Fibroblast of skin of abdomen (primary cell): Measurements from ENCODE around the gene CTBP2.
A peak's percentile ranks its signal among the peaks of the same experiment; 100 is the strongest.

Source experiments
- DNase-seq: peaks from one replicate; pipeline ENCODE4 v3.0.0-alpha.2; 2013

CTBP2 gene

DNA sequence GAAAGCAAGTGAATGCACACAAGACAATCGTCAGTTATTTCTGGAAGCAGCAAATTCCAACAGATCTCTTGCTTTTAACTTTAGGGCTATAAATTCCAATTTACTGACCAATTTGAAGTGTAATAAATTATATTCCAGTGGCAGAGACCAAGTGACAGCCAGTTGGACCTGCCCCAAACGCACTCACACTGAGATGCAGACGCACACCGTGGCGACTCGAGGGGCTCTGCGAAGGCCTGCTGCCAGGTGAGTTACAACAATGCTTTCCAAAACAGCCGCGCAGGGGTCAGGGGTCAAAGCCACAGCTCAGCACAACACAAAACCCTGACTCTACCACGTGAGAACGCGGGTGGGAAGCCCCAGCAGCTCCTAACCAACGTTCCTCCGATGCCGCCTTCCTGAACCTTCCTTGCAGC is 121.0 kb downstream of the CTBP2 start:
- DNase-seq, result peak; percentile 38

GRCh38 chr10:125038637-125039036 is 121.7 kb downstream of the CTBP2 start:
- DNase-seq, result no peak

DNA sequence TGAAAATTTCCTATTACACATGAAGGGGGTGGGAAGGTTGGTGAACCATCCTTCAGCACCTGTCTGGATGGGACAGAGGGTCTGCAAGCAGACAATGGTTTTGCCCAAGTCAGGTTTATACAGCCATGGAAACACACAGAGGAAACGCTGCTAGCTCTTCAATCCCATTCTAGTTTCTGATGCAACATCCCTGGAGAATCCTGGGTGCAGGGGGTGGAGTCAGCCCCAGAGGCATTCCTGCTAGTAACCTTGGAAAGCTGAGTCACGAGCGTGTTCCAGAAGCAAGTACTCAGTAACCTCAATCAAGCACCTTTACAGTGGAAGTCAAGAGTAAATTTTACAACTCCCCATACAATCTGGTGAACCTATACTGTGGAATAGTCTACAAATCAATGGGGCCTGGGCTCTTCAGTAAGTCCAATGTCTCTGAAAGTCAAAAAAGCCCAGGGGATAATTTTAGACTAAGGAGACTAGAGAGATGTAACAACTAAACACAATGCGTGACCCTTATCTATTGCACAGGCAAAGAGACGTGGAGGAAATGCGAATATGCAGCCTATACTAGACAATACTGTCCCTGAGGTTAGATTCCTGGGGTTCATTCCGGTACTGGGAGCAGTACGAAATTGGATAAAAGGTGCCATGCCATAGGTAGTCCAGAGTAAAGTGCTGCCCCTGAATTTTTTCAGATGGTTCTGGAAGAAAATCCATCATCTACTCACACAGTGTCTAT is 123.1 kb downstream of the CTBP2 start:
- peak; percentile 79 for DNase-seq

DNA sequence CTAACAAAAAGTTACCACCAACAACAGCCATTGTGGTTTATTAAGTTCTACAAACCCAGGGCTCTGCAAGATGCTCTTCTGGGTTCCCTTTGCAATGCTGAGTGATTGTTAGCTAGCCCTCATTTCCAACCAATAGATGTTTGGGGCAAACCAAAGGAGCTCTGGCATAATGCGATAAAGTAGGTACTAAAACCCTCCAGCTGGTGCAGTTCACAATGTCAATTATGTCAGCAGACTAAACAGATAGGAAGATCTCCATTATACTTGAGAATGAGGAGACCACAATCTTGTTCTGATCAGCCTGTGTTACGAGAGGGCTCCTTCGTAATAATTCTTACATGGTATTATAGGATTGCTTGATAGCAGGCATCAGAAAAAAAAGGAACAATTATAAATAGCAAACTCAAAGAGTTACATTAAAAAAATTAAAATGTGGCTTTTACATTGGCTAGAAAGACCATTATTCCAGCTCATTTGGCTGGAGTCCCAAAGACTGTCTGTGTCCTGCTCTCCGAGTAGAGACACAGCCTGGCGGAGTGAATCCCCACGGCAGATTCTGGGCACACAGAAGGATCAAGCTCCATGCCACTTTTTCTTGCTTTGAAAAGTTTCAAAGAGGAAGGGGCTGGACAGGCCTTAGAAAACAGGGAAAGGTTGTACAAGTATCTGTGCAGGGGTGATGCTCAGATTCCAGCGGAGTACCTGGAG is 124.6 kb downstream of the CTBP2 start:
- no peak for DNase-seq

GRCh38 chr10:125035136-125035535 is 125.2 kb downstream of the CTBP2 start:
- peak; percentile 93 for DNase-seq

GRCh38 chr10:125034675-125035074 is 125.7 kb downstream of the CTBP2 start:
- no peak for DNase-seq

DNA sequence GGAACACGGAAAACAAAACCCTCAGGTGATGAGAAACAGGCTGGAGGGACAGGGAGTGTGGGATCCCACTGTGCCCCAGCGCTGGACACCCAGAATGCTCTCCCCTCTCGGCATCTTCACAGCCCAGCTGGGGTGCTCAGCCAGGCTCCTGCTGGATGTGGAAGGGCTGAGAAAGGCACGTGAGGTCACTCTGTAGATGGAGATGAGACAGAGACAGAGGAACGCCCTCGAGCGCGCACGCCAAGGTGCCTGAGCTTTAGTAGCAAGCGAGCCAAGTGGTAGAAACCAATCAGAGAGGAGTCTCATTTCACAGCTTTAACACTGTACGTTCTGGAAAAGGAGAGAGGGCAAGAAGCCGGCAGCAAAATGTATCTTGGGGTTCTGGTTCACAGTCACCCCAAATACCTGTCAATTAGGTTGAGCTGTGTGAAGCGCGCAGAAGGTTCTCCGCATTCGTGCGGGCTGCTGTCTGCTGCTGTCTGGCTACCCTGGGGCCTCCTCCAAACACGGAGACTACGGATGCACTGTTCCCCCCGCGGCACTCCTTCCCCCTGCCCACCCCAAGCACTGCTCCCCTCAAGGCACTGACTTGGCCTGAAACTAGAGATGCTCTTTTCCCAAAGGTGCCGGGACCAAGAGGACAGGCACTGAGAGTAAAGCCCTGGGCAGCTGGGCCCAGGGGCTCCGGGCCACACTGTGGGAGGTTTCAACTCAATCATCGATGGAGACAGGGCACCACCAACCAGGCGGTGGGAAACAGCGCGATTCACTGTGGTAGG is 127.0 kb downstream of the CTBP2 start:
- no peak for DNase-seq

DNA sequence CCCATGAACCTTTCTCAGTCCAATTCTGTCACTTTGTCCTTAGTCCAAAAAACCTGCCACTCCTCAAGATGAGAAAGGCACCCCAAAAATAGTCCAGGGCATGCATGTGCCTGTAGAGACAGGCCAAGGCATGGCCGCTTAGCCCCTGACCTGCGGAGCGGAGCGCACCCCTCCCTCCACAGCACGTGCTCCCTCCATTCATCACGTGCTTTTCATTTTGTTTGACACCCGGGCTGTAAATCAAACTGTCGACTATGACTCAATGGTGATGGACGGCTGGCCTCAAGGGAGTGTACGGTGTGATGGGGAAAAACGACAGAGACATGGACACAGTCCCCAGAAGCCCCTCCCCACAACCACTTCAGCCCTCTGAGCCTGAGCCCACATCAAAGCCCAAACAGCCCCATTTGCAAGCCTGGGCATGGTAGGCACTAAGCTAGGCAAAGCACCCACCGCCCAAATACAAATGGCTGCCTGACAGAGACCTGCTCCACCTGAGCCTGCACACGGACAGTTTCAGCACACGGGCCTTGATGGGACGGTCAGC is 127.8 kb downstream of the CTBP2 start:
- no peak for DNase-seq

DNA sequence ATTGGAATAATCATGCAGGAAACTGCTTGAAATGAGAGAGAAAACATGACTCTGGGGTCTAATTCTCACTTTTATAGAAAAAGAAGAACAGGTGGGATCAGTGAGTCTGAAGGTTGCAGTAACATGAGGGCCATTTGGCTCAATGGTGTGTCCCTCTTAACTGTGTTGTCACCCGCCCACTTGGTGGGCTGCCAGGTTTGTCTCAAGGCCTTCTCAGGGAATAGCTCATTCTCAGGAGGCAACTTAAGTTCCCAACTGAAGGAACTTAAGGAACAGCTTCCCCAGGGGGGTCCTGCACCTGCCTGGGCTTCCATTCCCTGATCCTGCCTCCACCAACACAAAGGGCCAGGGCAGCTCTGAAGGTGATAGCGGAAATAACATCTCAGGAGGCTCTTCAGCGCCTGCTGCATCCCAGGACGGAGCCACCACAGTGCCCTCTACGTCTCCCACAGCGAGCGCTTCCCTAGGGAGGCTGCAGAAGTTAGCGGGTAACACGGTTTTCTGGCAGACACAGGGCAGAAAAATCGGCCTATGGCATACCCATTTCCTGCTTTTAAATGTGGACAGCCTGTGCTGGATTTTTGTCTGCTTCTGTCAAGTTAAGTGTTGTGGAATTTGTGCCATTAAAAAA is 129.7 kb downstream of the CTBP2 start:
- DNase-seq, result no peak

DNA sequence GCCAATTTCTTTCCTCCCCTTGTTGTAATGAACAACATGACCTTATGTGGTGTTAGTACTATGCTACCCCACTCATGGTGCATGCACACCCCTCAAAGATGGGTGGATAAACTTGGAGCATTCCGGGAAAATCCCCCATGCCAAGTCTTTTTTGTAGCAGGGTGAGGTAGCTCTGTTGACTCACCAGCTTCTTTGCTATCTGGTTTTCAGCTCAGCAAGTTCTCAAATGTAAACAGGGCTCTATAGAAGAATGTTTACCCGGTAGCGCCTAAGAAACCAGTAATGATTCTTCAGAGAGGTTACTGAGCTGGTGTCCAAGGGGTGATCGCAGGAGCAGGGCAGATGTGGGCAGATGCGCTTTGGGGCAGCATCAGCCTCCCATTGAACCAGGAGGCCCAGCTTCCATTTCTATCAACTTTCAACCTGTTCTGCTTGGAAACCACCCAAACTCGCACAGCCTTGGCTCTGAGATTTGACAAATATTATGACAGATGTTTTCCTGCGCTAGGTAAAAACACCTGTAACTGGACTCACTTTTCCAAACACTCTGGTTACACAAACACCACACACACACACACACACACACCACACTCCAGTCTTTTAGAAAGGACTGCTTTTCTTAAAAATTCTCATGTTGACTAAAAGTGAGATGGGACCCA is 130.7 kb downstream of the CTBP2 start:
- DNase-seq, result no peak

- peak; percentile 48 for DNase-seq
Observed at GRCh38 chr10:125027871-125028869, 132.2 kb downstream of the CTBP2 start.

DNA sequence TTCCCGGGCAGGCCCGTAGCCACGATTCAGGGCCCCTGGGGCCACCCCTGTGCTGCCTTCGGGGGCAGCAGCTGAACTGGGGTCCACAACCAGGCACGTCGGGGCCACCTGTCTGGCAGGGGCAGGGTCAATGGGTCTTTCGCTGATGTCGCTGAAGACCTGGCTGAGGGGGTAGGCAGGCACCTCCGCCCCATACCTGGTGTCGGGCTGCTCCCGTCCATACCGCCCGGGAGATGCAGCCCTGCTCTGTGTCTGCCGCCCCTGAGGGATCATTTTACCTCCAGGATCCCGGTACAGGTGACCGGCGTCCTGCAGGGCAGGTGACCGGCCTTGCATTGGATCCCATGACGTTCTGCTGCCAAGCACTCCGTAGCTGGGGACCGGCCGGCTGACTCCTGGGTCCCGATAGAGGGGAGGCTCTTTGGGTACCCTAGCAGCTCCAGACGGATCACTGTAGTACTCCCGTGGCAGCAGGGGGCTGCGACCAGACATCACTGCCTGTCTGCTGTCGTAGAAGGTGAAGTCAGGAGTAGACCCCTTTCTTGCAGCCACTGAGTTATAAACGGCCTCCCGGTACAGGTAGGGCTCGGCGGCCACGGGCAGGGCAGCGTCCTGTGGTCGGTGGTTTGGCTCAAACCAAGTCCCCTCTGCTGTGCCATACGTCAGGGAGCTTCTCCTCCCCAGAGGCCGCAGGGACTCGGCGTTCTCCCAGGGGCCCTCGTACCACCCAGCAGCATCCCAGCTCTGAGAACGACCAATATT is 133.2 kb downstream of the CTBP2 start:
- DNase-seq, result no peak

- DNase-seq, result no peak
Observed at GRCh38 chr10:125026036-125026931, 134.1 kb downstream of the CTBP2 start.

- DNase-seq, result peak; percentile 39
Observed at GRCh38 chr10:125025341-125025740, 135.0 kb downstream of the CTBP2 start.

DNA sequence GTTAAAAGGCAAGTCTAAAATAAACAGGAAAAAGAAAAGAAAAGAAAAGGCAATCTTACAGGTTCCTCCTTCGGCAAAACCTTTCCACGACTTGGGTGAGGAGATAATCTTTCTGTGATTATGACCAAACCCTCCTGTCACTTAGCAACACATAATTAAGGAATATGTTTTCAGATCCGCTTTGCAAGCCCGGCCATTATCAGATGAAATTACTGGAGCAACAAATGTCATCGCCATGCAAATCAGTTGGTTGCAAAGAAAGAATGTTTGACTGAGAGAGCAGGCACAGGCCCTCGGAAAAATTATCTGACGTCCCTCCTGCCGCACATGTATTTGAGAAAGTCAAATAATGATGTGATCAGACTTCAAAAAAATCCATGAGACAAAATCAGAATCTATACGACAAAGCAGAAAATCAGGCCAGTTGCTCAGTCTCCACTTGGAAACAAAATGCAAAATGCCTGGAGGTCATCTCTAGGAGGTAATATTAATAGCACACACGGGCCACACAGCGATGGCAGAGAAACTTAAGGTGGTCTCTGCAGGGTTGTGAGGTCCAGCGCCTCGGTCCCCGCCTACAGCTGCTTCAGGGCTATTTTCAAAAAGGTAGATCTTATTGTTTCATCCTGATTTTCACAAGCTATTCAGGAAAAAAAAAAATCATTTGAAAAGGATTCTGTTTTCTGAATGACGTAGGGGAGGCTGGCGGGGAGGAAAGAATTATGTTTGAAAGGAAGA is 135.7 kb downstream of the CTBP2 start:
- no peak for DNase-seq

- no peak for DNase-seq
Observed at GRCh38 chr10:125023862-125024496, 136.4 kb downstream of the CTBP2 start.

GRCh38 chr10:125023255-125023654 is 137.1 kb downstream of the CTBP2 start:
- no peak for DNase-seq

GRCh38 chr10:125022671-125023070 is 137.7 kb downstream of the CTBP2 start:
- DNase-seq, result no peak
